Activated effector memory CD4-positive, alpha-beta T cell treated with anti-CD3 and anti-CD28 coated beads, Interleukin-2, amount 50 U/mL, for 16 hours (primary cell): ENCODE results near the gene NTF4.
A peak's percentile ranks its signal among the peaks of the same experiment; 100 is the strongest.

Source experiments
- DNase-seq: peaks from one replicate; pipeline ENCODE4 v3.0.0-alpha.2; 2020

NTF4 gene

DNA sequence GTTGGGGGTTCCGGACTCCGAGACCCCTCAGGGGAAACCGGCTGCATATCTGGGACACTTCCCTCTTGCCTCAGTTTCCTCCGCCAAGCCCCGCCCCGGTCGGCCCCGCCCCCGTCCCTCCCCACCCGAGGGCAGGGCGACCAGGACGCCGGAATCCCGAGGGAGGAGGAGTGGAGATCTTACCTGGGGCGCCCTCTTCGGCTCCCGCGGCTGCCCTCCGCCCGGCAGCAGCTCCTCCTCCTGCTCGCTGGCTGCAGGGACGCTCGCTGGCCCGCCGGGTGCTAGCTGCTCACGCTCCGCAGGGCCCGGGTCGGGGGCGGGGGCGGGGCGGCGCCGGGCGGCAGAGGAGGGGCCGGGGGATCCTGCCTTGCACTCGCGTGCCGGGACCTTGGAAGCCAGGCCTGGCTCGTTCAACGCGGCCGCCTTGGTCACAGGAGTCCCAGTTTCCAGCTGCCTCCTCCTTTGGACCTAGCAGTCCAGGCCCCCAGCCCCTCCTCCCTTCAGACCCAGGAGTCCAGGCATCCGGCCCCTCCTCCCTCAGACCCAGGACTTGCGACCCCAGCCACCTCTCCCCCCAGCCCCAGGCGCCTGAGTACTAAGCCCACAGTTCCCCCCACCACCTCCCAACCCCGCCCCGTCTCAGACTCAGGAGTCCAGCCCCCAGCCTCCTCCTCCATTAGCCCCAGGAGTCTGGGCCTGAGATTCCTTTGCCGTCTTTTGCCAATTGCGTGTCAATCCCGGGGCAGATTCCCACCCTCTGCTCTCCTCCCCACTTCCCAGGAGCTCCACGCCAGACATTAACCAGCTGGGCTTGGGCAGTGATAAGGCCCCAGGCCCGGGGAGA, at the start of gene NTF4:
Gene NTF4 (minus strand): TSS at position 51 of the 844 bp plus-strand sequence. CDS start 2,821 bp downstream, outside the sequence.
- no peak for DNase-seq

DNA sequence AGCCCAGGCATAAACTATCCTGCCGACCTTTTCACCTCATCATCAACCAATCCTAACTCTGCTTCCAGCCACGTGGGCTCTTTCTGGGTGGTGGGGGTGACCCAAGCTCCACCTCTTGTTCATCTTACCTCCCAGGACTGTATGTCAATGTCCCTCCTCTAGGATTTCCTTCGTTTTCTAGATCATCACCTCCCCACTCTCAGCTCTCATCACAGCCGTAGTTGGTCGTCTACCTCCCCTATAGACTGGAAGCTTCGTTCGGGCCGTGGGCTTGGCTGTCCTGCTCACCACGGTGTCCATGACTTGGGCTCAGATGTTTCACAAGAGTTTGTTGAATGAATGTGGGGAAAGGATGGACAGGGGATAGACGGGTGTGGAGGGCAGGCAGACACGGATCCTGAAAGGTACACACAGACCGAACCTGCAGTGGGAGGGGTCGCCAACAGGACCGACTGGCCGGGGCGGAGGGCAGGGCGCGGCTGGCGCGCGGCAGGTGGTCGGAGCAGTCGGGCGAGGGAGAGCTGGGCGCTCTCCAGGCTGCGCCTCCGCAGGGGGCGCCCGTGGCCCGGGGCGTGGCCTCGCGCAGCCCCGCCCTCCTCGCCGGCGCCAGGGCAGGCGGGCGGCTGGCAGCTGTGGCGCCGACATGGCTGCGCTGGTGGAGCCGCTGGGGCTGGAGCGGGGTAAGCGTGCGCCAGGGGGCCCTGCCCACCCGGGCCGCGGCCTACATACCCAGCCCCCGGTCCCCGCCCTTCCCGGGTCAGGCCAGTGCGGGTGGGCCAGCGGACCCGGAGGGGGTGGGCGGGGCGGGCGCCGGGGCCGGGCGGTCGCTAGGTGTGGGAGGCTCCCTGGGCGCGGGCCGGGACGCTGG, 49.4 kb upstream of the NTF4 start, which contains the start of gene LIN7B:
Gene LIN7B (plus strand): TSS at position 609 of the 868 bp plus-strand sequence. CDS start 35 bp downstream, at position 644.
- DNase-seq: peak; percentile 91

DNA sequence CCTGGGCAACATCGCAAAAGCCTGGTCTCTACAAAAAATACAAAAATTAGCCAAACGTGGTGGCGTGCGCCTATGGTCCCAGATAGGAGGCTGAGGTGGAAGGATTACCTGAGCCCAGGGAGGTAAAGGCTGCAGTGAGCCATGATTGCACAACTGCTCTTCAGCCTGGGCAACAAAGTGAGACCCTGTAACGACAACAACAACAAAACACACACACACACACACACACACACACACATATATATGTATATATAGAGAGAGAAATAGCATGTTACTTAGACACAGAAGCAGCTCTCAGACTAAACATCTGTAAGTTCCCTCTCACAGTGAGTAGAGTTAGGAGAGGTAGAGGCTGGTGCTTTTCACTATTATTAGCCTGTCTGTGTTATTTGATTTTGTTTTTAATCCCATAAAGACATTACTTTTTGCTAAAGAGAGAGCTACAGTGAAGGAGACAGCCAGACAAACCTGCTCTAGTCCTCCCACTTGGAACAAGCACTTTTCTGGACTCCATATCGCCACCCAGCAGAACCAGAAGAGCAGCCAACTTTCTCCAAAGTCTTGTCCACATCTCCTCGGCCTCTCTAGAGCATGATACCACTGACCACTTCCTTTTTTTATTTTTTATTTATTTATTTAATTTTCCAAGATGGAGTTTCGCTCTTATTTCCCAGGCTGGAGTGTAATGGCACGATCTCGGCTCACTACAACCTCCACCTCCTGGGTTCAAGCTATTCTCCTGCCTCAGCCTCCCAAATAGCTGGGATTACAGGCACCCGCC, 46.8 kb upstream of the NTF4 start:
- no peak for DNase-seq

- no peak for DNase-seq
Measured at GRCh38 chr19:49110567-49110966, 45.9 kb upstream of the NTF4 start.

DNA sequence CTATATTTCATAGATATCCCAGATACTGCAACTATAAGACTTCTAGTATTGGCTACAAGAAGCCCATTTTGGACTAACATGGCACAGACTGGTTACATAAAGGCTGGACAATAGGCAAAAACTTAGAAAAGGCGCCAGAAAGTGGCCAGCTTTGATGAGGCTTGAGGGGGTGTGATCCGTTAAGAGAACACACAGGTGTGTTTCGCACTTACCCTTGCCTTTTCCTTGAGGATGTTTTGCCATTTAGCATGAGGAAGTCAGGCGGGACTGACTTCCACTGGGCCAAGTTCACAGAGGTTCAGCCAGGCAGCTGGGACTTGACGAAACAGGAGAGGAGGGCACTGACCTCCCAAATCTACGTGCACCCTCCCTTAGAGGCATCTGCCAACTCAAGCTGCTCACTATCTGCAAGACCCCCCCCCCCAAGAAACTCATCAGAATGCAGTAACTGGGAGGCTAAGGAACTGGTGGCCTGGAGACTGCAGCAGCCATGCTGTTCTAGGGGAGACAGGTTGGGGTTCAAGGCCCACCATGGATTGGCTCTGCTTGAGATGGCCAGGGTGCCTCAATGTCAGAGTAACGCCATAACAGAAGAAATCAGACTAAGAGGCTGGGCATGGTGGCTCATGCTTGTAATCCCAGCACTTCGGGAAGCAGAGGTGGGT, 45.1 kb upstream of the NTF4 start:
- no peak for DNase-seq

- no peak for DNase-seq
Measured at GRCh38 chr19:49109051-49109450, 44.4 kb upstream of the NTF4 start.

DNA sequence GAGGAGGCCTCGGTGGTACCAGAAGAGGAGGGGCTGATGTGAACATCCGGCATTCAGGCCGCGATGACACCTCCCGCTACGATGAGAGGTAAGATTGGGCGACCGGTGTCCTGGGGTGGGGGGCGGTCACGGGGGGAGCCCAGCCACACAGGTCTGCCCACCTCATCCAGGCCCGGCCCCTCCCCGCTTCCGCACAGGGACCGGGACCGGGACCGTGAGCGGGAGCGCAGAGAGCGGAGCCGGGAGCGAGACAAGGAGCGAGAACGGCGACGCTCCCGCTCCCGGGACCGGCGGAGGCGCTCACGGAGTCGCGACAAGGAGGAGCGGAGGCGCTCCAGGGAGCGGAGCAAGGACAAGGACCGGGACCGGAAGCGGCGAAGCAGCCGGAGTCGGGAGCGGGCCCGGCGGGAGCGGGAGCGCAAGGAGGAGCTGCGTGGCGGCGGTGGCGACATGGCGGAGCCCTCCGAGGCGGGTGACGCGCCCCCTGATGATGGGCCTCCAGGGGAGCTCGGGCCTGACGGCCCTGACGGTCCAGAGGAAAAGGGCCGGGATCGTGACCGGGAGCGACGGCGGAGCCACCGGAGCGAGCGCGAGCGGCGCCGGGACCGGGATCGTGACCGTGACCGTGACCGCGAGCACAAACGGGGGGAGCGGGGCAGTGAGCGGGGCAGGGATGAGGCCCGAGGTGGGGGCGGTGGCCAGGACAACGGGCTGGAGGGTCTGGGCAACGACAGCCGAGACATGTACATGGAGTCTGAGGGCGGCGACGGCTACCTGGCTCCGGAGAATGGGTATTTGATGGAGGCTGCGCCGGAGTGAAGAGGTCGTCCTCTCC, 43.2 kb upstream of the NTF4 start:
- DNase-seq: no peak

DNA sequence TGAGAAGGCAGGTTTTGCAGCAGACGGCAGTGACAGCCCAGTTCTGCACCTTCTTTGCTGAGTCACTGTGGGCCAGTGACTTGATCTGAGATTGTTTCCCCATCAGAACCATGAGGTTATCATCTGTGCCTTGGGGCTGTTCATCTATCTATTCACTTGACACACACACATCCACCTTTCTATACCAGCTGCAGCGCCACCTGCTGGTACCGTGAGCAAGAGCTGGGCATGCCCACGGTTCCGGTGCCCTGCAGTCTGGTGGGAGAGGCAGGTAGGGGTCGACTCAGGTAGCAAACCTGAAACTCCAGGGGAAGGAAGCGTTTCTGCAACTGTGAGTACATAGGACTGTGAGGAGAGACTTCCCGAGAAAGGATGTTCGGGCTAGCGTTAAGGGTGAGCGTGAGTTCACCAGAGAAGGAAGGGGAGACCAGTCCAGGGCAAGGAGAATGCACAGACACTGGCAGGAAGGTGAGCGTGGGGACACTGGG, 42.1 kb upstream of the NTF4 start:
- DNase-seq: peak; percentile 89

DNA sequence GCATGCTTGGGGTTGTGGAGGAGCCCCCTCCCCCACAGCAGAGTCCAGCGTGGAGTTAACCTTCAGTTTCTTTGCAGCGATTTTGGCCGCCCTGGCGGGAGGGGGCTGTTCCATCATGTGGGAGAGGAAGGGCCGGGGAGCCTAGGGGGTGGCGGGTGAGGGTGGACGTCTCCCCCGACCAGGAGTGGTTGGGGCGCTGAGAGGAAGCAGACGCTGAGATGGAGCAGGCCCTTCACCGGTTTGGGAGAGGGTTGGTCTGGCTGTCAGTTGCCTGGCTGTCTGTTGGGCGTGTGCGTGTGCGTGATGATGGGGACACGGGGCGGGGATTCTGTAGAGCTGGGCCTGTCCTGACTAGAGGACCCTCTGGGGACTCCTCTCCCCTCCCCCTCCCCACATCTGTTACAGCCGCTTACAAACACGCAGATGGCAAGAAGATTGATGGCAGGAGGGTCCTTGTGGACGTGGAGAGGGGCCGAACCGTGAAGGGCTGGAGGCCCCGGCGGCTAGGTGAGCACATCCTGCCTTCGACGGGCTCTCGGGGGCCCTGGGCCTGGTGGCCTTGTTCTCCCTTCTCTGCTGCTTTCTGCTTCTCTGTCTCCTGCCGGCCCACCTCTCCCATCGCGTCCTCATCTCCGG, 39.7 kb upstream of the NTF4 start:
- DNase-seq: no peak

DNA sequence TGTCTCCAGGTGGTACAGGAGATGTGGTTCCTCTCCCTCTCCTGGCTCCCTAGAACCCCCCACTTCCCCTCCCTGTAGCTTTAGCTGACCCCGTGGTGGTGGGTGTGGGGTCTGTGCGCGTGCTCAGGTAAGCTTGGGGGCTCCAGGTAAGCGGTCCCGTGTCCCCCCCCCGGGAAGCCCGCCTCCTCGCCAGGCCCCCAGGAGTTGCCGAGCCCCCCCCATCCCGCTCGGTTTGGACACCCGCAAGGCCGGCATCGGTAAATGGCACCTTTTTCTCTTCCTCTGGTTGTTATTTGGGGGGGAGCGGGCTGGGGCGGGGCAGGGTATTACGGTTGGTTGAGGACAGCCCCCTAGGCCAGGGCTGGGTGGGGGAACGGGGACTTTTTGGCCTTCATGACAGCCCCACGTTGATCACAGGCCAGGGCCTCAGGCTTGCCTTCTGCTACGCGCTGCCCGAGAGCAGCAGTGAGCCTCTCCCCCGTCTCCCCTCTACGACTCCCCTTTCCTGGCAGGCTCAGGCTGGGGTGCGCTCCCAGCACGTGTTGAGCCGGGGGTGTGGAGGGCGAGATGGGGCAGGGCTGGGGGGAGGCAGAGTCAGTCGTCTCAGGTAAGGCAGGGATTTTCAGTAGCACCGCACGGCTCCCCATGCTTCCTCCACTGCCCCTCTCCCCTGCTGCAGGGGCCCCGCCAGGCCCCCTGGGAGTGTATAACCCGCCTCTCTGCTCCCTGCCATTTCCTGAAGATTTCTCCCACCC, 38.9 kb upstream of the NTF4 start:
- no peak for DNase-seq

DNA sequence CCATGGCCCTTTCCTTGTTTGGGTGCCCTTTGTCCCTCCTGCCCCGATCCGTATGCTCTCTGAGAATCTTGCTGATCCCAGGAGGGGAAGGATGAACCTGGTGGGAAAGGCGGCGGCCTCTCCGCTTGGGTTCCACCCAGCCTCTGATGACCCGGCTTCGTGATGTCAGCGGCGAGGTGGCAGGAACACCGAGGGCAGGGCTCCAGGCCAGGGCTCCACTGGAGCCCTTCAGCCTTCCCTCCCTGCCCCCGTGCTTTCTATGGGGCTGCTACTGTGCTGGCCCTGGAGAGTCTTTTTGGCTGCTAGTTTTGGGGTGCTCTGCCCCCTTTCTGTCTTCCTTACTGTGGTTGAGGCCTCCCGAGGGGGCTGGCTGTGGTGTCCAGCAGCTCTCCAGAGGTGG, 37.7 kb upstream of the NTF4 start:
- no peak for DNase-seq

DNA sequence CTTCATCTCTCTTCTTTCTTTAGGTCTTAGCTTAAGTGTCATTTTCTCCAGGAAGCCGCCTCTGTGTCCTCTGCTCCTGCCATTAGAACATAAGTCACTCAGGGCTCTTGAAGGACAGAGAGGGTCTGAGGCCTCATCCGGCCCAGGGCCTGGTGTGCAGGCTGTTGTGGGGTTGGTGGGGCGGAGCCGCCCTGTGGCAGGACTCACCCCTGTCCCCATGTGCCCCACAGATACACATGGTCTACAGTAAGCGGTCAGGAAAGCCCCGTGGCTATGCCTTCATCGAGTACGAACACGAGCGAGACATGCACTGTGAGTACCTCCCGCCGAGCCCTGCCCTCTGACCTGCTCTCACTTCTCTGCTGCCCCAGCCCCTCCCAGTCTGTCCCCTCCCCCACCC, 36.5 kb upstream of the NTF4 start:
- DNase-seq: no peak

DNA sequence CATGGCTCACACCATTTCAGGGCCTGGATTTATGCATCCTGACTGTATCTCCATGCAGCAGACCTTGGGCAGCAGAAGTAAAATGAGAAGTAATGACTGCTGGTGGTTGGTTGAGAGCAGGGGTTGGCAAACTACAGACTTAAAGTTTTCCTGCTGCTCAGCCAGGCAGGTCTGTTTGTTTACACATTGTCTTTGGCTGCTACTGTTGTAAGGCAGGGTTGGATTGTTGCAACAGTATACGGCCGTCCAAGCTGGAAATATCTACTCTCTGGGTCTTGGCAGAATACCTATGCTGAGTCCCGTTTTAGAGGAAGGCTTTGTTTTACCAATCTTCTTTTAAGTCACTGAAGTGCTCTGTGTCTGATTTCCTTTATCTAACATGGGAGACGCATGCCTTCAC, 34.2 kb upstream of the NTF4 start:
- DNase-seq: no peak

- peak; percentile 90 for DNase-seq
Measured at GRCh38 chr19:49097453-49098288, 33.1 kb upstream of the NTF4 start.

DNA sequence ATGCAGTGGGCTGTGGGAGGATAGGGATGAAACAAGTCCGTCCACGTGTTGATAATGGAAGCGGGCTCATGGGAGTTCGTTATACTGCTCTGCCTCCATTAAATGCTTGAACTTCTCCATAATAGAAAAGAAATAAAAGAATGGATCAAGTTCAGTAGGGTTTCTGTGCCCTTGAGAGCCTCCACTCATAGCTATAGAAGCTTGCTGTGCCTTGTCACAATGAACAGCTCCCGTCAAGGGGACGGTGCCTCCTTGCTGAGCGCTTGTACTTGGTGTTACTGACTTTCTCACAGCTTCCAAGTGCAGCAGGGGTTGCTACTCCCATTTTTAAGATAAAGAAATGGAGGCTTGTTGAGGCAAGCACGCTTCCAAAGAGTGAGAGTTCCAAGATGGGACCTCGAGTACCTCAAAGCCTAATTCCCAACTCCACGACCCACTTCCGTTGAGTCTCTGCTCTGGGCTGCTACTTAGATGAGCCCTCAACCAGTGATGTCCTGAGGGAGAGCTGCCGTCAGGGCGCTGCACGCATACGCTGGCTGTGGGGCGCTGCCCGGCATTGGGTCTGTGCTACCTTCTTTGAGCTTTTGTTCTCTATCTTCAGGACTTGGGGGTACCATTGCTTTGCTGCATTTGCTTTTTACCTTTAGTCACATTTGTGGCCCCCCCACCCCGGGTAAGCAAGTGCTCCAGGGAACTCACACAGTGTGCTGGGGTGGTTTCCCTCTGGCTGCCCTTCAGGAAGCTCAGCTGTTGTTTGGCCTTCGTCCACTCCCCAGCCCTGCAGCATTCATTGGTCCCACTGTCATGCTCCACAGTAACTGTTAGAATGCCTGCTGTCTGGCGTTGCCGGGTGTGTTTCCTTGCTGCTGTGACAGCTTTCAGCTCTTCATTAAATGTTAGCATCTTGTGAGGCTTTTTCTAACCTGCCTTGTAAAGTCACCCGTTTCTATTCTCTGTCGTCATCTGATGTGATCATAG, 30.2 kb upstream of the NTF4 start:
- no peak for DNase-seq

GRCh38 chr19:49092686-49093085, 28.1 kb upstream of the NTF4 start:
- no peak for DNase-seq

GRCh38 chr19:49091391-49092038, 26.9 kb upstream of the NTF4 start:
- DNase-seq: no peak
